ENCODE results near the gene REC114. TPM values are rescaled to one million over a fixed set of nuclear protein-coding genes. Genes with fewer than 3 reads are reported as not detected.

The REC114 gene
- total RNA-seq, 1 donor from 2014 or later = 0.84 TPM

Other genes with a start within 250 kb of the REC114 start
- 21.1 TPM for gene HCN4, start 74.2 kb upstream of the REC114 start, total RNA-seq
- gene NPTN, start 190.2 kb downstream of the REC114 start, total RNA-seq = 203 TPM
- 39.0 TPM for gene CD276, start 241.2 kb downstream of the REC114 start, total RNA-seq